ENCODE data around the gene HMGXB3. TPM values are rescaled to one million over a fixed set of nuclear protein-coding genes. Genes with fewer than 3 reads are reported as not detected.
"Not testable (repeated sequence)": the region's sequence is repeated elsewhere in the genome, so short reads cannot be mapped to it uniquely, and the experiment has no call there.

HMGXB3 gene
- total RNA-seq, 1 donor from 2014 or later = 14.6 TPM

GRCh38 chr5:150038547-150038946 is 38.0 kb downstream of the HMGXB3 start:
- intact Hi-C loops (cut with DNase I) = no loop called here
- ATAC-seq (no peak), DNase-seq (ENCODE audit: missing footprints) (no peak)

- ATAC-seq (peak; percentile 66), DNase-seq (ENCODE audit: missing footprints) (no peak)
- intact Hi-C loops (cut with DNase I) = no loop called here
Measured at GRCh38 chr5:150042459-150042858, 41.9 kb downstream of the HMGXB3 start.

GRCh38 chr5:150043657-150044328 is 43.3 kb downstream of the HMGXB3 start:
- DNase-seq (ENCODE audit: missing footprints) = no peak
- intact Hi-C loops (cut with DNase I) = no loop called here
- no peak for ATAC-seq

- ATAC-seq = no peak
- intact Hi-C loops (cut with DNase I) = no loop called here
- DNase-seq (ENCODE audit: missing footprints) = no peak
Measured at GRCh38 chr5:150044329-150044681, 43.8 kb downstream of the HMGXB3 start.

- ATAC-seq (no peak), DNase-seq (ENCODE audit: missing footprints) (no peak)
- intact Hi-C loops (cut with DNase I) = no loop called here
Measured at GRCh38 chr5:150044712-150045111, 44.2 kb downstream of the HMGXB3 start.

- intact Hi-C loops (cut with DNase I) = no loop called here
- DNase-seq (ENCODE audit: missing footprints) = no peak
- ATAC-seq = no peak
Measured at GRCh38 chr5:150045549-150045948, 45.0 kb downstream of the HMGXB3 start.

GRCh38 chr5:150046031-150046430 is 45.5 kb downstream of the HMGXB3 start:
- ATAC-seq = no peak
- intact Hi-C loops (cut with DNase I) = no loop called here
- DNase-seq (ENCODE audit: missing footprints) = no peak

- ATAC-seq; DNase-seq (ENCODE audit: missing footprints); intact Hi-C loops (cut with DNase I): not testable (repeated sequence)
Measured at GRCh38 chr5:150050172-150050811, 49.8 kb downstream of the HMGXB3 start.

- no peak for DNase-seq (ENCODE audit: missing footprints)
- intact Hi-C loops (cut with DNase I) = no loop called here
Measured at GRCh38 chr5:150051657-150052195, 51.2 kb downstream of the HMGXB3 start.

GRCh38 chr5:150052226-150052955 is 51.9 kb downstream of the HMGXB3 start:
- DNase-seq (ENCODE audit: missing footprints) (no peak), ATAC-seq (no peak)
- intact Hi-C loops (cut with DNase I) = no loop called here

More at GRCh38 chr5:150051657-150052195, 51.2 kb downstream of the HMGXB3 start:
- ATAC-seq = no peak

- no peak for ATAC-seq
- intact Hi-C loops (cut with DNase I) = no loop called here
- DNase-seq (ENCODE audit: missing footprints) = no peak
Measured at GRCh38 chr5:150052956-150053712, 52.6 kb downstream of the HMGXB3 start.

- DNase-seq (ENCODE audit: missing footprints) (no peak), ATAC-seq (no peak)
- intact Hi-C loops (cut with DNase I) = no loop called here
Measured at GRCh38 chr5:150053713-150054392, 53.3 kb downstream of the HMGXB3 start.

- DNase-seq (ENCODE audit: missing footprints) (no peak), ATAC-seq (no peak)
- intact Hi-C loops (cut with DNase I) = no loop called here
Measured at GRCh38 chr5:150054569-150054968, 54.0 kb downstream of the HMGXB3 start.

- intact Hi-C loops (cut with DNase I) = no loop called here
- DNase-seq (ENCODE audit: missing footprints) = no peak
- ATAC-seq = no peak
Measured at GRCh38 chr5:150055326-150056074, 55.0 kb downstream of the HMGXB3 start.

GRCh38 chr5:150056075-150056443 is 55.5 kb downstream of the HMGXB3 start:
- intact Hi-C loops (cut with DNase I) = no loop called here
- DNase-seq (ENCODE audit: missing footprints) = no peak

GRCh38 chr5:150057052-150057451 is 56.5 kb downstream of the HMGXB3 start:
- intact Hi-C loops (cut with DNase I) = no loop called here
- ATAC-seq (no peak), DNase-seq (ENCODE audit: missing footprints) (no peak)

More at GRCh38 chr5:150056075-150056443, 55.5 kb downstream of the HMGXB3 start:
- no peak for ATAC-seq

- no peak for ATAC-seq
- intact Hi-C loops (cut with DNase I) = no loop called here
Measured at GRCh38 chr5:150057511-150057910, 57.0 kb downstream of the HMGXB3 start.

GRCh38 chr5:150057996-150058395 is 57.5 kb downstream of the HMGXB3 start:
- DNase-seq (ENCODE audit: missing footprints) (no peak), ATAC-seq (no peak)
- intact Hi-C loops (cut with DNase I) = no loop called here

More at GRCh38 chr5:150057511-150057910, 57.0 kb downstream of the HMGXB3 start:
- no peak for DNase-seq (ENCODE audit: missing footprints)

Measured in Right ventricle myocardium inferior (tissue), 1 donor.